ENCODE results near the gene HSD17B13.

The HSD17B13 gene

GRCh38 chr4:87278335-87278794 is 44.3 kb downstream of the HSD17B13 start:
- in situ Hi-C loops (cut with MboI; ENCODE audit: low pct_unique_long_range_greater_than_20kb, low sequenced_read_pairs): loop anchor here (25.0 kb wide), 1 partner anchor 184 kb away; no protein-coding TSS in a partner anchor
- no peak for DNase-seq

DNA sequence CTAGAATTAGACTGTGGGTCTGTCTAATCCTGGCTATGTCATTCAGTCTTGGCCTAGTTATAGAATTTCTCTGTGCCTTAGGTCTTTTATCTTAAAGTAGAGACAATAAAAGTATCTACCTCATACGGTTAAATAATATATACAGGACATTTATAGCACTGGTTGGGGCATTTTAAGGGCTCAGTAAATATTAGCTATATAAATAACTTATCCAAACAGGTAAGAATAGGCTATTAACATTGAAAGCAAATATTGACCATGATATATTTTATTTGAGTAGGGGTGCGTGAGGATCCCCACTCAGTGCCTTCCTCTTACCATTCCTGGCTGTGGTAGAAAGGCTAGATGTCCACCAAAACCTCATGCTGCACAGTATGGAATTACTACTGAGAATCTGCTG is 47.4 kb downstream of the HSD17B13 start:
- DNase-seq: no peak
- in situ Hi-C loops (cut with MboI; ENCODE audit: low pct_unique_long_range_greater_than_20kb, low sequenced_read_pairs): loop anchor here (25.0 kb wide), 1 partner anchor 187 kb away; no protein-coding TSS in a partner anchor

DNA sequence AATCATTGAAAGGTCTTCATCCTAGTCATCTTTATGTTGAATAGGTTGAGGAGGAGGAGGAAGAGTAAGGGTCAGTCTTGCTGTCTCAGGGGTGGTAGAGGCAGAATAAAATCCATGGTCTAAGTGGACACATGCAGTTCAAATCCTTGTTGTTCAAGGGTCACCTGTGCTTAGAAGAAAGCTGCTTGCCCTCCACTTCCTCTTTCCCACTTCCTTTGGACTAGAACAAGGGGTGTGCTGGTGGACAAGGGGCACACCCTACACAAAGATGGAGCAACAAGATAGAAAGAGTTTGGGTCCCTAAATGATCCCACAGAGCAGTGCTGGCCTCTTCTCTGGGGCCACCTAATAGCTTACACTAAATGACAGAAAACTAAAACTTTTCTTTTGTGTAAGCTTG is 47.9 kb downstream of the HSD17B13 start:
- DNase-seq: peak; percentile 11

DNA sequence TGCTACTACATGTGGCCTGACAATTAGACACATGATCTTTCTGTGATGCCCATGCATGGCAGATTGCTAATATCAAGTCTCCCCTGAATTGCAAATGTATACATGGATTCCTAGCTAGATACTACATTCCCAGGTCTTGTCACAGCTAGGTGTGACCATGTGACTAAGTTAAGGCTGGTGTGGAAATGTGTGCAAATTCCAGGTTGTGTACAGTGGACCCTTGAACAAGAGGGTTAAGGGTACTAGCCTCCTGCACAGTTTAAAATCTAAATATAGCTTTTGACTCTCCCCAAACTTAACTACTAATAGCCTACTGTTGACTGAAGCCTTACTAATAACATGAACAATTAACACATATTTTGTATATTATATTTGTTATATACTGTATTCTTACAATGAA is 48.4 kb downstream of the HSD17B13 start:
- in situ Hi-C loops (cut with MboI; ENCODE audit: low pct_unique_long_range_greater_than_20kb, low sequenced_read_pairs): loop anchor here (25.0 kb wide), 1 partner anchor 563 kb away; the partner anchor contains the start of gene MEPE
- DNase-seq: no peak

More for the DNA sequence above, 47.9 kb downstream of the HSD17B13 start:
- in situ Hi-C loops (cut with MboI; ENCODE audit: low pct_unique_long_range_greater_than_20kb, low sequenced_read_pairs): loop anchor here (25.0 kb wide), 2 partner anchors 187 to 562 kb away; partner anchors contain the start of gene MEPE

DNA sequence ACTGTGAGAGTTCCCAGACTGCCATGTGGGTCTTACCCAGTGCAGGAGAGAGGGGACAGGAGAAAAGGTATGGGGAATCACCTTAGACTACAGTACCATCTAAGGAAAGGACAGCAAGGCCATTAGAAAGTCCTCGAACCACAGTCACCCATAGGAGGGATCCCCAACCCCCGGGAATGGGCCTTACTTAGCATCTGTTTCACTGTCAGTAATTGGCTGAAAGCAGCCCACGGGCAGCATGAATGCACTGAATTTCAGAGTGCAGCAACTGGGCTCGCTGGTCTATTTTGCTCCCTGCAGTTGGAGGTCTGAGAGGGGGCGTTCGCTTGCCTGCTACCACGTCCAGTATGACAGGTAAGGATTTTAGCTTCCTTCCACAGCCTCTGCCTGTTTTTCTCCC is 51.9 kb downstream of the HSD17B13 start:
- in situ Hi-C loops (cut with MboI; ENCODE audit: low pct_unique_long_range_greater_than_20kb, low sequenced_read_pairs): loop anchor here (25.0 kb wide), 1 partner anchor 566 kb away; the partner anchor contains the start of gene MEPE
- DNase-seq: no peak

GRCh38 chr4:87270144-87270543 is 52.5 kb downstream of the HSD17B13 start:
- peak; percentile 55 for DNase-seq
- in situ Hi-C loops (cut with MboI; ENCODE audit: low pct_unique_long_range_greater_than_20kb, low sequenced_read_pairs): loop anchor here (25.0 kb wide), 1 partner anchor 567 kb away; the partner anchor contains the start of gene MEPE

- DNase-seq: no peak
- in situ Hi-C loops (cut with MboI; ENCODE audit: low pct_unique_long_range_greater_than_20kb, low sequenced_read_pairs): loop anchor here (25.0 kb wide), 1 partner anchor 569 kb away; the partner anchor contains the start of gene MEPE
These were observed 54.3 kb downstream of the HSD17B13 start for GRCh38 chr4:87268411-87268810.

- in situ Hi-C loops (cut with MboI; ENCODE audit: low pct_unique_long_range_greater_than_20kb, low sequenced_read_pairs): loop anchor here (25.0 kb wide), 1 partner anchor 570 kb away; the partner anchor contains the start of gene MEPE
- DNase-seq: no peak
These were observed 55.7 kb downstream of the HSD17B13 start for GRCh38 chr4:87266986-87267385.

- in situ Hi-C loops (cut with MboI; ENCODE audit: low pct_unique_long_range_greater_than_20kb, low sequenced_read_pairs): loop anchor here (25.0 kb wide), 1 partner anchor 574 kb away; the partner anchor contains the start of gene MEPE
- no peak for DNase-seq
These were observed 59.8 kb downstream of the HSD17B13 start for GRCh38 chr4:87262886-87263285.

GRCh38 chr4:87260477-87260876 is 62.2 kb downstream of the HSD17B13 start:
- DNase-seq: no peak

DNA sequence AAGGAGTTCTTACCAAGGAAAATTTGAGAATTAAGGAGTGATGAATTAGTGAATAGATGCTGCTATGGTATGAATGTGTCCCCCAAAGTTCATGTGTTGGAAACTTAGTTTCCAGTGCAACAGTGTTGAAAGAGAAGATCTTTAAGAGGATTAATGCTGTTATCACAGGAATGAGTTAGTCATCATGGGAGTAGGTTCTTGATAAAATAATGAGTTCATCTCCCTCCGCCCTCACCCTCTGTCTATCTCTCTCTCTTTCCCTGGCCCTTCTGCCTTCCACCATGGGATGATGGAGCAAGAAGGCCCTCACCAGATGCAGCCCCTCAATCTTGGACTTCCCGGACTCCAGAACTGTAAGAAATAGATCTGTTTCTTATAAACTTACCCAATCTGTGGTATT is 64.0 kb downstream of the HSD17B13 start:
- in situ Hi-C loops (cut with MboI; ENCODE audit: low pct_unique_long_range_greater_than_20kb, low sequenced_read_pairs): loop anchor here (25.0 kb wide), 1 partner anchor 579 kb away; the partner anchor contains the start of gene MEPE
- DNase-seq: no peak

More at GRCh38 chr4:87260477-87260876, 62.2 kb downstream of the HSD17B13 start:
- in situ Hi-C loops (cut with MboI; ENCODE audit: low pct_unique_long_range_greater_than_20kb, low sequenced_read_pairs): loop anchor here (25.0 kb wide), 1 partner anchor 577 kb away; the partner anchor contains the start of gene MEPE

DNA sequence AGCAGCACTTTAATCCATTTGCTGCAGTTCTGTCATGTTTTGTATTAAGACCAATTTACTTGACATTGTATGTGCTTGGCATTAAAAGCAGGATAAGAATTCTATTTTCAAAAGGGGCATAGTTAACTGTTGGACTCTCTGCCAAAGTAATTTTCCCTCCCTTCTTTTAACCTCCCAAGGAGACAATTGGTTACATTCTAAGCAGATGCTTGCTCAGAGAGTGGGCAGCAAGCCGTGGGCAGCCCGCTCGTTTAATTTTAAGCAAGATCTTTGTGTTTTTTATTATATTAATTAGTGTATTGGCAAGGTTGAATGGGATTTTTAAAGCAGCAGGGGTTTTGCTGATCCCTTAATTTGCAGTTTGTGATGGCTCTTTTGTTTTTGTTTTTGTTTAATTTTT is 65.2 kb downstream of the HSD17B13 start:
- in situ Hi-C loops (cut with MboI; ENCODE audit: low pct_unique_long_range_greater_than_20kb, low sequenced_read_pairs): loop anchor here (25.0 kb wide), 1 partner anchor 580 kb away; the partner anchor contains the start of gene MEPE
- DNase-seq: no peak

DNA sequence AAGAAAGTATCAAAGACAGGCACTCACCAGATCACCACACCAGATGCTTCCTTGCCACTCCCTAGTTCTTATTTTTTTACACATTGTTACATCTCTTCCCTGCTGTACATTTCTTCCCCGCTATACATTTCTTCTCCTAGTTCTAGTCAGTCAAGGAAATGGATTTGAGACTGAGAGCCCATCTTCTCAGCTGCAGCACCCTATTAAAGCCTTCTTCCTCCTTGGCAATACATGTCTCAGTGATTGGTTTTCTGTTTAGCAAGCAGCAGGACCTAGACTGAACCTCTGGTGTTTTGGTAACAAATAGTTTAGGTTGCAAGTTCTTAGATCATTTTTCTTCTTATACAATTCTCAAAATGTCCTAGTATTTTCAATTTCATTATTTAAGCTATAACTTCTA is 66.9 kb downstream of the HSD17B13 start:
- no peak for DNase-seq

More for the DNA sequence above, 66.9 kb downstream of the HSD17B13 start:
- in situ Hi-C loops (cut with MboI; ENCODE audit: low pct_unique_long_range_greater_than_20kb, low sequenced_read_pairs): loop anchor here (25.0 kb wide), 1 partner anchor 582 kb away; the partner anchor contains the start of gene MEPE
